CD4-positive, alpha-beta memory T cell (primary cell): ENCODE data around the gene KLHL28. TPM values are rescaled to one million over a fixed set of nuclear protein-coding genes. Genes with fewer than 3 reads are reported as not detected.
"Not testable (repeated sequence)": the region's sequence is repeated elsewhere in the genome, so short reads cannot be mapped to it uniquely, and the experiment has no call there.

ENCODE experiments used
- CTCF ChIA-PET: fragments of 350-600 bp; sonication (Branson Sonifier 250); formaldehyde crosslinking; loops from one replicate; lab custom pipeline; 2021; ENCODE audit warnings: inconsistent platforms; ENCODE audit not compliant: partially characterized antibody; lab: Charles Lee
- POLR2A ChIA-PET: fragments of 350-600 bp; sonication (Branson Sonifier 250); formaldehyde crosslinking; loops from one replicate; lab custom pipeline; 2021; ENCODE audit not compliant: partially characterized antibody; lab: Charles Lee
- DNase-seq, 5 donors: peaks; one replicate each; pipeline versions ENCODE4 v3.0.0 to v3.0.0-alpha.2; 2020 to 2022; ENCODE audit warnings: mixed read lengths in 1 of 5
- H3K27ac ChIP-seq: one replicate; pipeline ENCODE4 v1.7.0; 2013; ENCODE audit warnings: low read depth, low read length
- H3K27me3 ChIP-seq: 2 replicates; pipeline ENCODE4 v1.7.0; 2013; ENCODE audit warnings: mild to moderate bottlenecking, low read length, moderate library complexity; ENCODE audit not compliant: insufficient read depth
- H3K36me3 ChIP-seq: 2 replicates; pipeline ENCODE4 v1.7.0; 2013; ENCODE audit warnings: mild to moderate bottlenecking, low read length, moderate library complexity; ENCODE audit not compliant: insufficient read depth
- H3K4me1 ChIP-seq: 2 replicates; pipeline ENCODE4 v1.7.0; 2013; ENCODE audit warnings: mild to moderate bottlenecking, low read length, moderate library complexity; ENCODE audit not compliant: insufficient read depth
- H3K4me3 ChIP-seq, 2 donors: one replicate each; pipeline ENCODE4 v1.7.0; 2013; ENCODE audit warnings: low read length in 2 of 2, mild to moderate bottlenecking in 1 of 2
- H3K9me3 ChIP-seq, 2 donors: one replicate each; pipeline ENCODE4 v1.7.0; 2013; ENCODE audit warnings: low read length in 2 of 2, control low read depth in 1 of 2; ENCODE audit not compliant: control insufficient read depth in 1 of 2
- H3K27ac Mint-ChIP-seq, 7 donors: one replicate each; pipeline ENCODE4 v1.8.0; 2020 to 2021; ENCODE audit warnings: mixed read lengths in 7 of 7, mild to moderate bottlenecking in 6 of 7, inconsistent platforms in 3 of 7, moderate library complexity in 3 of 7
- H3K27me3 Mint-ChIP-seq, 2 donors: one replicate each; pipeline ENCODE4 v1.8.0; 2020 to 2021; ENCODE audit warnings: mixed read lengths in 2 of 2
- H3K36me3 Mint-ChIP-seq, 2 donors: one replicate each; pipeline ENCODE4 v1.8.0; 2020 to 2021; ENCODE audit warnings: mixed read lengths in 2 of 2, inconsistent platforms in 1 of 2, mild to moderate bottlenecking in 1 of 2
- H3K4me1 Mint-ChIP-seq, 4 donors: one replicate each; pipeline ENCODE4 v1.8.0; 2020 to 2021; ENCODE audit warnings: mixed read lengths in 4 of 4, mild to moderate bottlenecking in 1 of 4
- H3K4me3 Mint-ChIP-seq, 8 donors: one replicate each; pipeline ENCODE4 v1.8.0; 2020 to 2021; ENCODE audit warnings: mixed read lengths in 8 of 8, mild to moderate bottlenecking in 7 of 8, moderate library complexity in 6 of 8, inconsistent platforms in 3 of 8
- H3K9me3 Mint-ChIP-seq, 8 donors: one replicate each; pipeline ENCODE4 v1.8.0; 2020 to 2021; ENCODE audit warnings: mixed read lengths in 8 of 8, mild to moderate bottlenecking in 5 of 8, inconsistent platforms in 3 of 8, moderate library complexity in 1 of 8
- intact Hi-C: fragments of 100-400 bp; cut with micrococcal nuclease; formaldehyde crosslinking; loops from one replicate; pipeline ENCODE4 v1.15.1; 2023
- polyA plus RNA-seq, 2 donors: library from polyadenylated mRNA; unstranded; fragments of 300-500 nt; fragmentation: Illumina TruSeq; gene quantifications; one replicate each; pipeline ENCODE4 v1.2.3, GENCODE V29; 2021
- total RNA-seq, 2 experiments: library from RNA; stranded (reverse); gene quantifications; one replicate each; pipeline ENCODE4 v1.2.3, GENCODE V29; 2021

KLHL28 gene
- total and polyA plus RNA-seq, 4 experiments from 2014 or later, result 38.4 to 69.9 (median 42.5) TPM

DNA sequence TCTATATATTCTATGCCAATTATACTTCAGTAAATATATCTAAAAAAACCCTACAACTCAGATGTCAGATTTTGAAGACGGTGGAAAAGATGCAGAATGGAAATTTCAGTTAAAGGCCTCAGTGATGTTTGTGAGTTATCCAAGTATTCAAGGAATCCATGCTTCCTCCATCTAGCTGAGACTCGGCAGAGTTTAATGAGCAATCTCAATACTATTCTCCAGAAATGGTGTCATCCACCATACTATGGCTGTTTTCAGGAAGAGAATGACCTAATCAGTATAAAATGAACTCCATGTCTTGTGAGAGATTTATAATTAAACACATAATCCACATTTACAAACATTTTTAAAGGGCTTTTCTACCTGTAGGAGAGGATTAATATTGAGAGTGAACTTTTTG, 66.0 kb downstream of the KLHL28 start:
- no peak overlapping the region for H3K27ac ChIP-seq

DNA sequence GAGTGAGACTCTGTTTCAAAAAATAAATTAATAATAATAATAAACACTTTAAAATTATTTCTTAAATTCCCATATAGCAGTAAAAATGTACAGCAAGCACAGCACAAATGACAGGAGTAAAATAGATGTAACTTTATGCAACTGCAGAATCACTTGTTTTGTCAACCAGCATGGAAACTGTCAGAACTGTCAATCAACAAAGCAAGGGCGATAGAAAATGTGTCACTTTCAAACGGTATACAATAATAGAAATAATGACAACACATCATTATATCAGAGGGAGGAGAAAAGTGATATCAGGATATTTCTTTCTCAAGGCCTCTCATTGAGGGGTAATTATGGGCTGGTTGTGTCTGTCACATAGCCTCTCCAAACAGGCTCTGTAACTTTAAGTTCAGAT, 68.2 kb downstream of the KLHL28 start:
- H3K27me3 ChIP-seq, result no peaks in the 10 kb centered on the region
- Mint-ChIP-seq H3K27me3 (no peaks in the 10 kb centered on the region), H3K9me3 (peaks cover 0 to 4% (median 0%) of the 10 kb centered on the region in 8 donors), H3K27ac (no peak overlapping the region), H3K4me1 (peaks cover 8 to 18% (median 13%) of the 10 kb centered on the region in 4 donors), H3K4me3 (no peak overlapping the region), H3K36me3 (peaks cover 0 to 4% of the 10 kb centered on the region in 2 donors)
- ChIA-PET POLR2A (no interaction called here), CTCF (no interaction called here)
- H3K36me3 ChIP-seq, result no peaks in the 10 kb centered on the region
- no peak overlapping the region for H3K27ac ChIP-seq
- peaks cover 16% of the 10 kb centered on the region for H3K4me1 ChIP-seq
- intact Hi-C loops, result no loop called here
- DNase-seq, result no peak
- H3K9me3 ChIP-seq, result no peaks in the 10 kb centered on the region
- H3K4me3 ChIP-seq, result no peak overlapping the region

More for the DNA sequence above, 66.0 kb downstream of the KLHL28 start:
- H3K4me1 ChIP-seq, result peaks cover 22% of the 10 kb centered on the region
- no peaks in the 10 kb centered on the region for H3K27me3 ChIP-seq
- no peak for DNase-seq
- Mint-ChIP-seq H3K27ac (peak overlapping the region in 4 of 7 donors; percentile 12 to 83 (median 34)), H3K4me3 (peak overlapping the region in 1 of 8 donors; percentile 25), H3K36me3 (peaks cover 0 to 4% of the 10 kb centered on the region in 2 donors), H3K4me1 (peaks cover 12 to 26% (median 19%) of the 10 kb centered on the region in 4 donors), H3K9me3 (peaks cover 0 to 4% (median 0%) of the 10 kb centered on the region in 8 donors), H3K27me3 (no peaks in the 10 kb centered on the region)
- POLR2A ChIA-PET, result interaction anchor here (1.2 to 3.9 kb wide), 3 partner anchors 66 to 357 kb away, joined by 3 to 67 read pairs (median 19); partner anchors contain the start of genes KLHL28, MIS18BP1 and TOGARAM1
- no peaks in the 10 kb centered on the region for H3K36me3 ChIP-seq
- CTCF ChIA-PET, result interaction anchor here (1.6 to 2.1 kb wide), 2 partner anchors 65 to 357 kb away, joined by 10 to 11 read pairs; partner anchors contain the start of genes KLHL28 and MIS18BP1
- intact Hi-C loops, result no loop called here
- H3K9me3 ChIP-seq, result no peaks in the 10 kb centered on the region
- no peak overlapping the region for H3K4me3 ChIP-seq

DNA sequence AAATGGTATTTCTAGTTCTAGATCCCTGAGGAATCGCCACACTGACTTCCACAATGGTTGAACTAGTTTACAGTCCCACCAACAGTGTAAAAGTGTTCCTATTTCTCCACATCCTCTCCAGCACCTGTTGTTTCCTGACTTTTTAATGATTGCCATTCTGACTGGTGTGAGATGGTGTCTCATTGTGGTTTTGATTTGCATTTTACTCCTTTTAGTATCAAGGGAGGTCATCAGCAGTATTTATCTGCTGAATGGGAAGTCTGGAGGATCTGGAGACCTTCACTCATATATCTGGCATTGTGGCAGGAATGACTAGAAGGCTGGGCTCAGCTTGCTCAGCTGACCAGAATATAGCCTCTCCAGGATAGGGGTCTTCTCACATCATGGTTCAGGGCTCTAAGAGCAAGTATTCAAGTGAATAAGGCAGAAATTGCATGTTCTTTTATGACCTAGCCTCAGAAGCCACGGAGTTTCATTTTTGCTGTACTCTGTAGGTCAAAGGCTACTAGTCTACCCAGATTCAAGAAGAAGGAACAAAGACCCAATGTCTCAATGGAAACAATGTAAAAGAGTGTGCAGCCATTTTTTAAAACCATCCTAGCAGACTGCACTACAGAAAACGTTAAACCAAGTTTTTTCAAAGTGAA, 69.9 kb downstream of the KLHL28 start:
- intact Hi-C loops, H3K27me3 Mint-ChIP-seq, H3K27ac ChIP-seq, H3K36me3 Mint-ChIP-seq, H3K27me3 ChIP-seq, H3K36me3 ChIP-seq, H3K4me1 ChIP-seq, H3K9me3 Mint-ChIP-seq, H3K4me3 ChIP-seq, H3K9me3 ChIP-seq, H3K4me1 Mint-ChIP-seq, DNase-seq, CTCF ChIA-PET, H3K4me3 Mint-ChIP-seq, POLR2A ChIA-PET, H3K27ac Mint-ChIP-seq: not testable (repeated sequence)

DNA sequence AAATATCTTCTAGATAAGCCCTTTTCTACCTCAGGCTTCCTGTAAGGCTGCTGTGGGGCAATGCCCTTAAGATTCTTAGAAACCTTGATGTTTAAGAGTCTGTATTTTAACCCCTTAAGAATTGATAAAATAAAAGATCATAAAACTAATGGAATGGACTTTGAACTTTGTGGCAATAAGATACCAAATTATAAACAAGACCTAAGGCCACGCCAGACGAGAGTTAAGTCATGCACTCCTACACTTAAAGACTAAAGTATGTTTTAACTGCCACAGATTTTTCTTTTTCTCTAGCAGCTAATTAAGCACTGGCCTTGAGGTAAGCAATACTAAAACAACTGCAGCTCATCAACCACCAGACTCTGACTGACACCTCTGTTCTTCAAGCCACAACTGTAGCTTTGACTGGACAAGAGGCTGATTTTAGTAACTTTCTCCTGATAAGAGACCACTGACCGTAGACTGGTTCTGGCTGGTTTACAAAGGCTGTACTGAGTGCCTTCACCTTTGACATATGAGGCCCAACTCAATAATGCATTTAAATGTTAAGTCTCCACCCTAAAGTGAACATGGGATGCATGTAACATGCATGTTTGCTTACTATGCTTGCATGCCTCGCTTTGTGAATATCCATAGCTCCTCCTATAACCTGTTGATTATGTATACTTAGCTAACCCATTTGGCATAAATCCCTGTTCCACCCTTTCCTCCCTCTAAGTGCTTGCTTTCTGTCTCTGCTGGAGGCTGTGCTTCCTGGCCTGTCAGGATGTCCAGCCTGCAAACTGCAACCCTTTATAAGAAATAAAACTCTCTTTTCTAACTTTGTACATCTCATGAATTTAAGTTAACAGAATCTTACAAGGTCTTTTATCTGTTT, 71.9 kb downstream of the KLHL28 start:
- Mint-ChIP-seq H3K9me3 (peaks cover 0 to 5% (median 0%) of the 10 kb centered on the region in 8 donors), H3K36me3 (no peaks in the 10 kb centered on the region), H3K4me1 (peaks cover 0 to 4% (median 0%) of the 10 kb centered on the region in 4 donors), H3K4me3 (peak overlapping the region in 1 of 8 donors; percentile 27), H3K27me3 (no peaks in the 10 kb centered on the region), H3K27ac (no peak overlapping the region)
- Histone ChIP-seq H3K9me3 (no peaks in the 10 kb centered on the region), H3K4me3 (no peak overlapping the region), H3K4me1 (no peaks in the 10 kb centered on the region), H3K27ac (no peak overlapping the region), H3K36me3 (no peaks in the 10 kb centered on the region), H3K27me3 (no peaks in the 10 kb centered on the region)
- POLR2A ChIA-PET, result no interaction called here
- no peak for DNase-seq
- CTCF ChIA-PET, result no interaction called here
- intact Hi-C loops, result no loop called here

DNA sequence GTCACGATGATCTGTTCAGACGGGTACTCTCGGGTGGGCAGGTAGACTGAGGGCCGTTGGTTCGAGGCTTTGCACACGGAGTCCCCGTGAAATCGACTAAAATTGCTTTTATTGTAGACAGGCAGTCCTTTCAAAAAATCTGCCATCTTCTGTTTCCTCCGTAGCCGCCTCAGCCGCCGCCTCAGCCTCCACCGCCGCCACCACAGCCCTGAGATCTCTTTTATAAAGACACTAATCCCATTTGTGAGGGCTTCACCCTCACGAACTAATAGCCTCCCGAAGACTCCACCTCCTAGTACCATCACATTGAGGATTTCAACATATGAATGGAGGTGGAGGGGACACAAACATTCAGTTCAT, 74.2 kb downstream of the KLHL28 start:
- ChIA-PET POLR2A (no interaction called here), CTCF (no interaction called here)
- H3K36me3 ChIP-seq, result no peaks in the 10 kb centered on the region
- peaks cover 0 to 4% (median 0%) of the 10 kb centered on the region in 4 donors for H3K4me1 Mint-ChIP-seq
- H3K27me3 Mint-ChIP-seq, result no peaks in the 10 kb centered on the region
- H3K9me3 Mint-ChIP-seq, result peaks cover 2 to 16% (median 11%) of the 10 kb centered on the region in 8 donors
- H3K9me3 ChIP-seq, result no peaks in the 10 kb centered on the region
- H3K27ac ChIP-seq, result no peak overlapping the region
- no peaks in the 10 kb centered on the region for H3K4me1 ChIP-seq
- DNase-seq, result no peak
- peaks cover 0 to 2% of the 10 kb centered on the region in 2 donors for H3K36me3 Mint-ChIP-seq
- intact Hi-C loops, result no loop called here
- no peak overlapping the region for H3K27ac Mint-ChIP-seq
- H3K4me3 Mint-ChIP-seq, result no peak overlapping the region
- H3K4me3 ChIP-seq, result no peak overlapping the region
- no peaks in the 10 kb centered on the region for H3K27me3 ChIP-seq

DNA sequence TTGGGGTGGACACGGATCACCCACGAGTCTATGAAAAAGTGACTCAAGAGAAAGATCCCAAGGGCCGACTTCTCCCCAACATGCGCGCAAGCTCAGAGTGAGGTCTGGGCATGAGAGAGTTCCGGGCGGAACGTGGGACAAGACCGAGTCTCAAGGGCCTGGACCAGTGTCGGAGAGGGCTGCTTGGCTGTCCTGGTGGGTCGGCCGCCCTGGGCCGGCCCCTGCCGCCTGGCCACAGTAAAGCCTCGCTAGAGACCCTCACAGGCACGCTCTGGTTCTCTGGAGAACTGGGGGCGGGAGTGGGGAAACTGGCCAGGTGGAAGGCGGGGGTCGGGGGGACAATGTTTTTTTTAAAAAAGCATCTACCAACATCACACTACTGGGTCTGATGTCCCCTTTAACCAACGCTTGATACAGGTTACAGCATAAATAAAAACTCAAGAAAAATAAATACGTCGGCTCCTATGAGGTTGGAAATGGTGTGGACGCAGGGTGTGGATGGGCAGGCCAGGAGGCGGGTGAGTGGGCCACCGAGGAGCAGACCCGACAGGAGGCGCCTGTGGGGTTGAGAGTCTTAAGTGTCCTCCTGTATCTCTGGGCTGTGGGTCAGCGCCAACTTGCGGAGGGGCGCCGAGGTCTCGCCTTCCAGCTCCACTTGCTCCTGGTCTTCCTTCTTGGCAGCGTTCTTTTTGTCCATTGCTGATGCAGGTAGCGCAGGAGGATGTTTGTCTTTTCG, 74.7 kb downstream of the KLHL28 start:
- Histone ChIP-seq H3K4me1 (no peaks in the 10 kb centered on the region), H3K27ac (no peak overlapping the region), H3K36me3 (no peaks in the 10 kb centered on the region), H3K9me3 (no peaks in the 10 kb centered on the region), H3K27me3 (no peaks in the 10 kb centered on the region), H3K4me3 (no peak overlapping the region)
- ChIA-PET POLR2A (no interaction called here), CTCF (interaction anchor here (1.0 kb wide), 1 partner anchor 26 kb away, joined by 3 read pairs; no protein-coding TSS in a partner anchor)
- H3K36me3 Mint-ChIP-seq, result peaks cover 0 to 5% of the 10 kb centered on the region in 2 donors
- peaks cover 0 to 2% of the 10 kb centered on the region in 2 donors for H3K27me3 Mint-ChIP-seq
- H3K9me3 Mint-ChIP-seq, result peaks cover 4 to 22% (median 16%) of the 10 kb centered on the region in 8 donors
- intact Hi-C loops, result no loop called here
- H3K4me1 Mint-ChIP-seq, result peaks cover 0 to 4% (median 0%) of the 10 kb centered on the region in 4 donors
- no peak overlapping the region for H3K27ac Mint-ChIP-seq
- no peak for DNase-seq
- H3K4me3 Mint-ChIP-seq, result no peak overlapping the region
